GM18873 (cell line): ENCODE measurements around the gene SLC2A14.
"Not testable (repeated sequence)": the region's sequence is repeated elsewhere in the genome, so short reads cannot be mapped to it uniquely, and the experiment has no call there.

Source experiments
- ATAC-seq: cut with Tn5 transposase; IDR thresholded peaks from one replicate; pipeline ENCODE4 v1.9.1; 2021; ENCODE audit warnings: mild to moderate bottlenecking, moderate library complexity, moderate number of reproducible peaks; ENCODE audit not compliant: unreplicated experiment, low FRiP score

SLC2A14 gene

DNA sequence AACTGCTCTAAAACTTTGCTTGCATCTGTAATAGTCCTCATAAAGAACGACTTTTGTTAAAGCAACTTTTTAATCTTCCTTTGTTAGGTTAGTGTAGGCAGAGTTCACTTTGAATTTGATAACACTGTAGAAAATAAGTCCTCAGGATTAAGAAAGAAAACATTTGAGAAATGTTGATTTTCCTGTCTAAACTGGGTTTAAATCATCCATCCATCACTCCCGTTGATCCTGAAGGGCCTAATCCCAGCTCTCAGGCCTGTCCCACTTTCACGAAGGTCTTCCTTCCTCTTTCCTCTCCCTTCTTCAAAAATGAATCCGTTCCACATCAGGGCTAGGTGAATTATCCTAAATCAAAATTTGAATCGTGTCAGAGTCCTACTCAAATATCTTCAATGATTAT lies 36.9 kb downstream of the SLC2A14 start:
- ATAC-seq = no peak

DNA sequence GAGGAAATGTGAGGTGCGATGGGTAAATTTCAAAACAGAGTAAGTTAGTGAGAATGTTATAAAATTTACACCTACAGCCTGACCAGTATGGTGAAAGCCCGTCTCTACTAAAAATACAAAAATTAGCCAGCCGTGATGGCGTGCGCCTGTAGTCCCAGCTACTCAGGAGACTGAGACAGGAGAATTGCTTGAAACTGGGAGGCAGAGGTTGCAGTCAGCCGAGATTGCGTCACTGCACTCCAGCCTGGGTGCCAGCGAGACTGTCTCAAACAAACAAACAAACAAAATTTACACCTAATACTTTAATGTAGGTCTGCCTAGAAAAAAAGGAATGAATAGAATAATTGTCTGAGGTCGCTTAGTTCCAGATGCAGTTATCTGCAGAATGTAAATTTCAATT lies 37.6 kb downstream of the SLC2A14 start:
- no peak for ATAC-seq

GRCh38 chr12:7834701-7835100 lies 38.0 kb downstream of the SLC2A14 start:
- ATAC-seq = no peak

- no peak for ATAC-seq
Measured at GRCh38 chr12:7833831-7834230, 38.9 kb downstream of the SLC2A14 start.

- not testable (repeated sequence) for ATAC-seq
Measured at GRCh38 chr12:7833201-7833600, 39.5 kb downstream of the SLC2A14 start.

GRCh38 chr12:7832059-7832696 lies 40.5 kb downstream of the SLC2A14 start:
- no peak for ATAC-seq

GRCh38 chr12:7829737-7830136 lies 43.0 kb downstream of the SLC2A14 start:
- ATAC-seq = not testable (repeated sequence)

DNA sequence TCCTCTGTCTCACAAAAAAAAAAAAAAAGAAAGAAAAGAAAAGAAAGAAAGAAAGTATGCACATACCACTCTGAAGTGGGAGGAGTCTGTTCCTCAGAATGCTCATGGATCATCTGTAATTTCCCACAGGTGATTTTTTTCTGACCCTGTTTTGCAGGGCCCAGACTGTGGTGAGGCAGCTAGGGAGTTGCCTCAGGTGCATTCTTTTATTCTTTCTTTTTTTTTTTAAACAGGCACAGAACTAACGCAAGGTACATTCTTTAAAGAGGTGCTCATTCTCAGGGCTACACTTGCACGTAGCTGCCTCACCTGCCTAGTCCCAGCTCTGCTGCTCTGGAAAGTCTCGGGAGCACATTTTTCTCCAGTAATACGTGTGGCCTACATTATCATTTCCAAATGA lies 47.0 kb downstream of the SLC2A14 start:
- not testable (repeated sequence) for ATAC-seq

GRCh38 chr12:7806863-7807487 lies 65.7 kb downstream of the SLC2A14 start:
- no peak for ATAC-seq

DNA sequence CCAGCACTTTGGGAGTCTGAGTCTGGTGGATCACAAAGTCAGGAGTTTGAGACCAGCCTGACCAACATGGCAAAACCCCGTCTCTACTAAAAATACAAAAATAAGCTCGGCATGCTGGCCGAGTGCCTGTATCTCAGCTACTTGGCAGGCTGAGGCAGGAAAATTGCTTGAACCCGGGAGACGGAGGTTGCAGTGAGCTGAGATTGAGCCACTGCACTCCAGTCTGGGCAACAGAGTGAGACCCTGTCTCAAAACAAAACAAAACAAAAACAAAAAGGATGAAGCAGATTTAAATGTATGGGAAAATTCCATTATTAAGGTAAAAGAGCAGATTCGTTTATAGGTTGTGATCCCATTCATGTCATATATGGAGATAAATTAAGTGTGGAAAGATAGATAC lies 66.4 kb downstream of the SLC2A14 start:
- ATAC-seq = not testable (repeated sequence)

- no peak for ATAC-seq
Measured at GRCh38 chr12:7801460-7801859, 71.3 kb downstream of the SLC2A14 start.

- ATAC-seq = not testable (repeated sequence)
Measured at GRCh38 chr12:7798750-7799308, 73.9 kb downstream of the SLC2A14 start.

DNA sequence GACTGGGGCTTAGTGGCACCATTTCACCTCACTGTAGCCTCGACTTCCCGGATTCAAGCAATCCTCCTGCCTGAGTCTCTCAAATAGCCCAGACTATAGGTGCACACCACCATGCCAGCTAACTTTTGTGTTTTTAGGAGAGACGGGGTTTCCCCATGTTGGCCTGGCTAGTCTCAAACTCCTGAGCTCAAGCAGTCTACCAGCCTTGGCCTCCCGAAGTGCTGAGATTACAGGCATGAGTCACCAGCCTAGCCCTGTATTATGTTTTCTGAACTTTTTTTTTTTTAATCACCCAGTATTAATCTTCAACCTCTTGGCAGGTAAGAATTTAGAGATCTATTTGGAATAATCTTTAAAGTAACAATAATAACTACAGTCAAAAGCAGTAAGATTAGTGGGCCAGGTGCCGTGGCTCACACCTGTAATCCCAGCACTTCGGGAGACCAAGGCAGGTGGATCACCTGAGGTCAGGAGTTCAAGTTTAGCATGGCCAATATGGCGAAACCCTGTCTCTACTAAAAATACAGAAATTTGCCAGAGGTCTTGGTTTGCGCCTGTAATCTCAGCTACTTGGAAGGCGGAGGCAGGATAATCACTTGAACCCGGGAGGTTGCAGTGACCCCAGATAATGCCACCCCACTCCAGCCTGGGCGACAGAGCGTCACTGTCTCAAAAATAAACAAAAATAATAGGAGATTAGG lies 74.9 kb downstream of the SLC2A14 start:
- no peak for ATAC-seq

DNA sequence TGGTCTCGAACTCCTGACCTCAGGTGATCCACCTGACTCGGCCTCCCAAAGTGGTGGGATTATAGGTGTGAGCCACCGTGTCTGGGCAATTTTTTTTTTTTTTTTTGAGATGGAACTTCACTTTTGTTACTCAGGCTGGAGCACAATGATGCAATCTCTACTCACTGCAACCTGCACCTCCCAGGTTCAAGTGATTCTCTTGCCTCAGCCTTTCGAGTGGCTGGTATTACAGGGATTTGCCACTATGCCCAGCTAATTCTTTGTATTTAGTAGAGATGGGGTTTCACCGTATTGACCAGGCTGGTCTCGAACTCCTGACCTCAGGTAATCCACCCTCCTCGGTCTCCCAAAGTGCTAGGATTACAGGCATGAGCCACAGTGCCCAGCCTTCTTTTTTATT lies 75.4 kb downstream of the SLC2A14 start:
- not testable (repeated sequence) for ATAC-seq

DNA sequence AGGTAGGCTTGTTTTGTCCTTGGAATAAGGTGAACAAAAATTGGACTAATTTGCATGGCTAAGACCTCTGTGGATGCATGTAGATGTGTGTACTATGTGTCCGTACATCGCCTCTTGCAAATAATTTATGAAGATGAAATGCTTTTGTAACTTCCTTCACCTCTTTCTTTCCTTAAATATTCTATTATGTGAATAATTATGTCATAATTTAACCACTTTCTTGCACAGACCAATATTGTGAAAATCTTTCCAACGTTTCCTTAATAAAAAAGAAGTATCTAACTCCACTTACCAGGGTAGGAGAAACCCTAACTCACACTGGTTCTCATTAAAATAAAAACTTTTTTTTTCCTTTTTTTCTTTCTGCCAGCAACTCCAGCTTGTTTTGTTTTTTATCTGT lies 79.5 kb downstream of the SLC2A14 start:
- no peak for ATAC-seq

- not testable (repeated sequence) for ATAC-seq
Measured at GRCh38 chr12:7788884-7789528, 83.7 kb downstream of the SLC2A14 start, which contains the start of gene NANOG. NANOG (plus strand) TSS chr12:7789402; CDS start chr12:7789615, 213 bp downstream.

DNA sequence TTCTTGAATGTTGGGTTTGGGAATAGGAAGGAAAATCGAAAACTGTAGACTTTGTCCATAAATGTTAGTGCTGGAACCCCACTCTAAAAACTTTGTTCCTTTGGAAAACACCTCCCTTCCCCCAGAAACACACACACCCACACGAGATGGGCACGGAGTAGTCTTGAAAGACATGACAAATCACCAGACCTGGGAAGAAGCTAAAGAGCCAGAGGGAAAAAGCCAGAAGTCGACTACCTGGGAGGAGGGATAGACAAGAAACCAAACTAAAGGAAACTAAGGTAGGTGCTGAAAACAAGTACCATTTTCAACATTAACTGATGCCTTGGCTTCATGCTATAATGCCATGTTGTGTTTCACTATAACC lies 84.4 kb downstream of the SLC2A14 start:
- ATAC-seq = no peak

- ATAC-seq = no peak
Measured at GRCh38 chr12:7787574-7788293, 85.0 kb downstream of the SLC2A14 start.

GRCh38 chr12:7784701-7785100 lies 88.0 kb downstream of the SLC2A14 start:
- ATAC-seq = no peak

GRCh38 chr12:7783433-7783832 lies 89.3 kb downstream of the SLC2A14 start:
- not testable (repeated sequence) for ATAC-seq
